ENCODE data around the gene NATD1. TPM values are rescaled to one million over a fixed set of nuclear protein-coding genes. Genes with fewer than 3 reads are reported as not detected.
"Not testable (repeated sequence)": the region's sequence is repeated elsewhere in the genome, so short reads cannot be mapped to it uniquely, and the experiment has no call there.

The NATD1 gene
- total RNA-seq, 1 donor from 2014 or later = 1.6 TPM

GRCh38 chr17:21199856-21200255 lies 53.4 kb downstream of the NATD1 start:
- FAIRE-seq = no peak

GRCh38 chr17:21199311-21199710 lies 53.9 kb downstream of the NATD1 start:
- FAIRE-seq (no peak), DNase-seq (ENCODE audit: low spot score in 2 of 2) (no peak)

More at GRCh38 chr17:21199856-21200255, 53.4 kb downstream of the NATD1 start:
- no peak for DNase-seq (ENCODE audit: low spot score in 2 of 2)

- no peak for FAIRE-seq
- no peak for DNase-seq (ENCODE audit: low spot score in 2 of 2)
Observed at GRCh38 chr17:21198411-21198810, 54.8 kb downstream of the NATD1 start.

- DNase-seq (ENCODE audit: low spot score in 2 of 2) (no peak), FAIRE-seq (no peak)
Observed at GRCh38 chr17:21196126-21196525, 57.1 kb downstream of the NATD1 start.

- DNase-seq (ENCODE audit: low spot score in 2 of 2) (no peak), FAIRE-seq (no peak)
Observed at GRCh38 chr17:21194703-21195102, 58.5 kb downstream of the NATD1 start.

GRCh38 chr17:21194226-21194625 lies 59.0 kb downstream of the NATD1 start:
- no peak for DNase-seq (ENCODE audit: low spot score in 2 of 2)
- no peak for FAIRE-seq

- FAIRE-seq = no peak
- DNase-seq (ENCODE audit: low spot score in 2 of 2) = no peak
Observed at GRCh38 chr17:21193031-21193430, 60.2 kb downstream of the NATD1 start.

GRCh38 chr17:21192414-21192813 lies 60.8 kb downstream of the NATD1 start:
- not testable (repeated sequence) for FAIRE-seq; DNase-seq (ENCODE audit: low spot score in 2 of 2)

- no peak for DNase-seq (ENCODE audit: low spot score in 2 of 2)
- FAIRE-seq = no peak
Observed at GRCh38 chr17:21191698-21192097, 61.5 kb downstream of the NATD1 start.

- DNase-seq (ENCODE audit: low spot score in 2 of 2) (no peak), FAIRE-seq (no peak)
Observed at GRCh38 chr17:21190078-21190477, 63.1 kb downstream of the NATD1 start.

- DNase-seq (ENCODE audit: low spot score in 2 of 2) = no peak
- FAIRE-seq = no peak
Observed at GRCh38 chr17:21189361-21189760, 63.8 kb downstream of the NATD1 start.

Small RNA genes within 50 kb of the gene (small RNA-seq; reads per million reads assigned to genes)
- gene RN7SL426P = not detected

Other genes with a start within 250 kb of the NATD1 start
- gene USP22, start 210.4 kb downstream of the NATD1 start, total RNA-seq = 378 TPM
- gene DHRS7B, start 126.4 kb downstream of the NATD1 start, total RNA-seq = 11.4 TPM
- gene TMEM11, start 39.2 kb downstream of the NATD1 start, total RNA-seq = 11.0 TPM
- gene MAP2K3, start 31.3 kb upstream of the NATD1 start, total RNA-seq = 2.0 TPM
- gene KCNJ12, start 122.9 kb upstream of the NATD1 start, total RNA-seq = 0.82 TPM

Data from frontal cortex (tissue), 4 donors.